ENCODE results near the gene LOXL3.

LOXL3 gene

GRCh38 chr2:74551942-74552913 is 1.5 kb downstream of the LOXL3 start:
- in situ Hi-C loops (cut with MboI; ENCODE audit: low sequenced_read_pairs) = no loop called here

DNA sequence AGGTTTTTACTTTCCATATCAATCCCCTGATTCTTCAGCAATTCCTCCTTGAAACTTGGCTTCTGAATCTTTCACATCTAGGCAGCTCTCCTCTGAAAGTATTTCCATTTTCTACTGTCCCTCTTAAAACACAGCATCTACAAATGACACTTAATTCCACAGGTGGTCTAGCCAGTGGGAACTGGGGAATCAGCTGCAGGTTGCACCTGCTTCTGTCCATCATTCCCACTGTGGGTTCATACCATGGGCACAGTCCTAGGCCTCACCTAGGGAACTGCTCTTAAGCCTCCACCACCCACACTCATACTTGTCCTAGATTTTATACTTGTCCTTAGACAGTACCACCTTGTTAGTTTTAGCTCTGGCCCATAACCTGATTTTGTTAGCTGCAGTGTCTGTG is 2.2 kb downstream of the LOXL3 start:
- in situ Hi-C loops (cut with MboI; ENCODE audit: low sequenced_read_pairs) = no loop called here

DNA sequence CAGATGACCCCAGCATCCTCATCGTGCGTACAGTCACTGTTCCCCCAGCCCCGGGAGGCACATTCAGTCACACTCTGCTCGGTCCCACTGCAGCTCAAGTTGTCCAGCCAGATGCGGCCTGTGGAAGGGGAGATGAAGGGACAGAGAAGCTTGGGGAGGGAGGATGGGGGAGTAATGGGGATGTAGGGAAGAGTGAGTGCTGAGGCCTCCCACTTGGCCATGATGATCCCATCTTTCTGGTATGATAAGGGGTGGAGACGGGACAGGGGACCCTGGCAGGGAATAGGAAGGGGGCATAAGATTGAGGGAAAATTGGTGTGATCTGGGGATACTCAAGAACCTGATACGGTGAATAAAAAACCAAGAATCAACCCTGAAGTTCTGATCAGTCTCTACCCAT is 3.5 kb downstream of the LOXL3 start:
- in situ Hi-C loops (cut with MboI; ENCODE audit: low sequenced_read_pairs) = no loop called here

DNA sequence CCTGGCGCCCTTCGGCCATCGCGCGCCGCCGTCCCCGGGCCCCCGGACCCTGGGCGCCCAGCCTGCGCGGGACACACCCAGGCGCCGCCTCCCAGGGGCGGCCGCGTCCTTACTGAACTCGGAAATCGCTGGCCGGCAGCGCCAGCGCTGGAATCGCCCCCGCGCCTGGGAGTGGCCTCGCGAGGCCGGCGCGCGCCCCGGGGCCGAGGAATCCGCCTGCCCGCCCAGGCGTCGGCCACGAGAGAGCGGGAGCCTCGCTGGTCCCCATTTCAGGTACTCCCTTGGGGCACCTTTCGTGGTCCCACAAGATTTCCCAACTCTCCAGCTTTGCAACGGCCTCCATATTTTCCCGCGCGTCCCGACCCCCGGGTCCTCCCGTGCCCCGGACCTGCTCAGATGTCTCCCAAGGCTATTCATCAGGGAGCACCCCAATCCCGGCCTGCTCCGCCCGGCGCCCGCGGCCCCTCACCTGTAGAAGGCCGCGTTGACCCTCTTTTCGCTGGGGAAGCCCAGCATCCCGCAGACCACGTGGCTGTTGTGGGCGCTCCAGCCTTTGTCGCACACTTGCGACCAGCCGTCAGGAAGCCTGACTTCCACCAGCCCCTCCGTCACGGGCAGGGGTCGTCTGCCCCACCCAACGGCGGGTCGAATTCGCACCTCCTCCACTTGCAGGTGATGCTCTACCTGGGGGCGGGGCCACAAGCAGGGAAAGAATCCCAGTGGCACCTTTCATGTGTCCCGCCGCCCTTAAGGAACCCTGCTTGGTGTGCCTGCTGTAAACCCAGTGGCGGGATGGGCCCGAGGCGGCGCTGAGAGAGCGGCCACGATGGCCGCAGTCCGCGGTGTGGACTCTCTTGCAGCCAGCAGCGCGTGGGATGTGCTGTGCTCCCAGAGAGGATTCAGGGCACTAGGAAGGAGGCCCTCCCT is 4.6 kb downstream of the LOXL3 start:
- in situ Hi-C loops (cut with MboI; ENCODE audit: low sequenced_read_pairs) = no loop called here

- in situ Hi-C loops (cut with MboI; ENCODE audit: low sequenced_read_pairs) = no loop called here
Measured at GRCh38 chr2:74548285-74548899, 5.3 kb downstream of the LOXL3 start.

DNA sequence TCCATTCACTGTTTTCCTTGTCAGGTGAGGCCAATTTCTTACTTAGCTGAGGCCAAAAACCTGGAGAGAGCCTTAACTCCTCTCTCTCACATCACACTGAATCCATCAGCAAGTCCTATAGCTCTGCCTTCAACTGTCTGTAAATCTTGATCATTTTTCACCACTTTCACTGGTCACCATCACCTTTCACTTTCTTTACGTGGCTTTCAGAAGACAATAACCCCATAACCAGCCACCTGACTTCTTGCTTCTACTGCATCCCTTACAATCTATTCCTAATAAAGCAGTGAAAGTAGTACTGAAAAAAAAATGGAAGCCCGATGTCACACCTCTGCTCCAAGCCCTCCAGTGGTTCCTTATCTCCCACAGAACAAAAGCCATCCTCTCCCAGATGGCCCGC is 7.7 kb downstream of the LOXL3 start:
- in situ Hi-C loops (cut with MboI; ENCODE audit: low sequenced_read_pairs) = no loop called here

DNA sequence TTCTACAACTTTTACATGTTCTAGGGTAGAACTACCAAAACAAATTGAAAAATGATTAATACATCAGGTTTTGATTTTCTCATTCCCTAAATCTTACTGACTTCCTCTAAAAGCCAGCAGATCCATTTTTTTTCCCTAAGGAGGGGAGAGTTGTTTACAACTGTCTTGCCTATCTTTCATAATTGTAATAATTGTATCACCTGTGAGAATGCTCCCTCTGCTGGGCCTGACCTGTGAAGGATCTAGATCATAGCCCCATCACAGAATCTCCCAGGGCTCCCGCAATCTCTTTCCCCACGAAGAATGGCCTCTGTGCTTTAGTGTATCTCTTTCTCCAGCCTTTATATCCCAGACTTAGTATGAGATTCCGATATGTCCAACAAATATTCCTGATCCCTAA is 9.1 kb downstream of the LOXL3 start:
- in situ Hi-C loops (cut with MboI; ENCODE audit: low sequenced_read_pairs) = no loop called here

DNA sequence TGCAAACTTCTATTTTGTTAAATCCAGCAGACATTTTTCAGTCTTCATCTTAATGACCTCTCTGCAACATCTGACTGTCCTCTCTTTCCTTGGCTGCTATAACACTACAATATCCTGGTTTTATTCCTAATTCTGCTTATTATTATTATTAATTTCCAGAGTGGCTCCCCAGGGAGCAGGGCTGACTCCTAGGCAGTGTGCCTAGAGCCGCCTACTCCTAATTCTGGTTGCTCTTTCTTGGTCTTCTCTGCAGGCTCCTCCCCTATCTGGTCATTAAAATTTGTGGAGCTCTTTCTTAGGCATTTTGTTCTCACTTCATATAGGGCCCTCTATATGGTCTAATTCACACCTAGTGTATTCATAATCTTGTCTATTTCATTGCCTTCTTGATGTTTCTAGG is 10.8 kb downstream of the LOXL3 start:
- in situ Hi-C loops (cut with MboI; ENCODE audit: low sequenced_read_pairs) = no loop called here

DNA sequence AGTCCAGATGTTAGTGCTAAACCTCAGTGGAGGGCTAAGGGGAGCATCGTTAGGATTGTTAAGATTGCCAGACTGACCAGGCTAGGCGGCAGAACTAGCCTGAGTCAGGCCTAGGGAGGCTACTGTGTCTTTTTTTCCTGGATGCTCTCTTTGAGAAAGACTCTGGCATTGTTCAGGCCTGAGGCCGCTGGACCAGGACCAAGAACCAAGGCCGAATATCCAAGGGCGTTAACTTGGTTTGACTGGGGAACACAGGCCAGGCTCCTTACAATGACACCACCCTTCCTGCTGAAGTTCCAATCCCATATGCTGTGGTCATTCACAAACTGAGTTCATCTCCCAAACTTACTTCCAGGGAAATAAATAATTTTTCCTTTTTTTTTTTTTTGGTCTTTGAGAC is 13.5 kb downstream of the LOXL3 start:
- in situ Hi-C loops (cut with MboI; ENCODE audit: low sequenced_read_pairs) = no loop called here

DNA sequence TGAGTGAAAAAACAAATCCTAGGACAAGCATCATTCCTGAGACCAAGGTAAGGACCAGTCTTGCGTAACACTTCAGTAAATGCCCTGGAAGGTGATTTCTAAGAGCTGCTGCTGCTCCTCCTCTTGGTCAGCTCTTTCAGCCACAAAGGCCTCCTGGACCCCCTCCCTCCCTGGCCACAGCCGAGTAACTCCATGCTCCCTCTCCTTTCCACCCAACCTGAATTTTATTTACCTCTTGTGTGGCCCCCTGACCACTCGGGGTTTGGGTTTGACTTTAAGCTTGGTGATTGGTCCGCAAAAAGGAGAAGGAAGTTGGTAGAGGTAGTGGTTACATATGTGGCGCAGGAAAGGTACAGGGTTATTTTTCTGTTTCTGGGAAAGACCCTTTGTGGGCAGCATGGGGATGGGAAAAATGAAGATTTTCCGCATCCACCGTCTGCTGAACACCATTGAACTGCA is 14.8 kb downstream of the LOXL3 start:
- in situ Hi-C loops (cut with MboI; ENCODE audit: low sequenced_read_pairs) = no loop called here

- in situ Hi-C loops (cut with MboI; ENCODE audit: low sequenced_read_pairs) = no loop called here
Measured at GRCh38 chr2:74537140-74537539, 16.6 kb downstream of the LOXL3 start.

DNA sequence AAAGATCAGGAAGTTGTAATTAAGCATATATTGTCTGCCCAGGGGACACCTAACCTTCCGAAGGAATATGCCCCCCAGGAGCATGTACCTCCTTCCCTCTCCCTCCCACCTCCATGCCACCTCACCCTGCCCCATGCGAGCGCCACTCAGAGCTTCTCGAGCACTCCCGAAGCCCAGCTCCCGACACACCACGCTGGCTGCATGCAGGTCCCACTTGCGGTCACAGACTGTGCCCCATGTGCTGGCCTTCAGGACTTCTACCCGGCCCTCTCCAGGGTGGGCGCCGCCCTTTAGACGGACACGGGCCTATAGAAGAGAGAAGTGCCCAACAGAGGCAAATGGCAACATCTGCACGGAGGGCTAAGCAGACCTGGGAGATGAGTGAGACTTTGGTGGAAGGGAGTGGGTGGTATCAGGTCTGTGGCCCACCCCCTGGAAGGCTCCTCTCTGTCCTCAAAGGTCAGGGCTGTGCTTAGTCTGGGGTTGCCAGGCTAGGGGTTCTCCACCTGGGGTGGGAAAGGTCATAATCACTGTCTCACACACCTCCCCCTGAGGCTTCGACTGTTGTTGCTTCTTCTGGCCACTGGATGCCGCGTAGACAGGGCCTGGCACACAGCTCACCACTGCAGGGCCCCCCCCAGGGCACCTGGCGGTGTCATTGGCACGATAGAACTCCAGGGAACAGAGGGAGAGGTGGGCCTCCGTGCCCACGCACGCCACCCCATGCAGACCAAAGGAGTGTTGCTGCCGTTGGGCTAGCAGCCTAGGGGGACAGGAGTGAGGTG is 17.4 kb downstream of the LOXL3 start:
- in situ Hi-C loops (cut with MboI; ENCODE audit: low sequenced_read_pairs) = no loop called here

GRCh38 chr2:74535440-74535965 is 18.2 kb downstream of the LOXL3 start:
- in situ Hi-C loops (cut with MboI; ENCODE audit: low sequenced_read_pairs) = no loop called here

DNA sequence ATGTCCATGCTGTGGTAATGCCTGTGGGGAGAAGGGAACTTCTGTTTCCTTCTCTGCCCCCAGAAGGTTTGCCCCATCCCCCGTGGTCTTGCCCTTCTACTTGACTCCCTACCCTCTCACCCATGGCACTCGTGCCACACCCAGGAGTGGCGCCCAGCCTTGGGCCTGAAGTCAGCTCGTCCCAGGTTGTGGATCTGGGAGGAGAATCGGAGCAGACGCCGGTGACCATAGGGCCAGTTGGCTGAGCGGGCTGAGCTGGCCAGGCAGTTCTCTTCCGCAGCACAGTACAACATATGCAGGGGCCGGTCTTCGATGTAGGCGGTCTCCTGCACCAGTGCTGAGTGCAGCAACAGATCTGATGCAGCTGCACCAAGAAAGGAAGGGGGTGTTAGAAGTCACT is 19.3 kb downstream of the LOXL3 start:
- in situ Hi-C loops (cut with MboI; ENCODE audit: low sequenced_read_pairs) = no loop called here

GRCh38 chr2:74533464-74533863 is 20.3 kb downstream of the LOXL3 start:
- in situ Hi-C loops (cut with MboI; ENCODE audit: low sequenced_read_pairs) = no loop called here

DNA sequence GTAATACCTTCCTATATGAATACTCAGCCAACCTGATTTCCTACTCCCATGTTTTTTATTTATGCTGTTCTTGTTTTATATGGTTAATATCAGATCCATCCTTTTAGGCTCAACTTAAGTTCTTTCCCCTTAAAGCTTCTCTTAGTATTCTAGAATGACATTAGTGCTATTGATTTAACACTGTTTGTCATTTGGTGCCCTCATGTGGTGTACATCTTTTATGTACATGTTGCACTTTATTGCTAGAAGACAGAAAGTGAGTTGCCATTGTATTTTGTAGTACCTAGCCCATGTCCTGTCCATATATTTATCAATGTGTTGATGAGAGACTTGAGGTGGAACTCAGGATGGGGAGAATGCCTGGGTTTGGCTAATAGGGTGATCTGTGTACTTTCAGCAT is 21.5 kb downstream of the LOXL3 start:
- in situ Hi-C loops (cut with MboI; ENCODE audit: low sequenced_read_pairs) = no loop called here

DNA sequence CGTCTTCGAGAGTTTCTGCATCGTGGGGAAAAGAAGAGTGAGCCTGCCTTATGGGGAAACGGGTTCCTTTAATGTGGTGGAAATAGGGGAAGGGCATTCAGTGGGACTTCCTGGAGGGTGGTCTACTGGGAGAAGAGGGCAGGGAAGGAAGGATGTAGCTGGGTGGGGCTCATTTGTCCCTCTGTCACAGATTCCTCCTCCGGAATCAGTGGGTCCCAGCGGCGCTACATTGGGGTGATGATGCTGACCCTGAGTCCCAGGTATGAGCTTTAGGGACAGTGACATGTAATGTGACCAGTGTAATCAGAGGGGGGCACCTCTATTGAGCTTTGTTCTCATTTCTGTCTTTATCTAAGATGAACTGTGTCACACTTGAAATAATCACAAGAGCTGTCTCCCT is 22.1 kb downstream of the LOXL3 start:
- in situ Hi-C loops (cut with MboI; ENCODE audit: low sequenced_read_pairs) = no loop called here

DNA sequence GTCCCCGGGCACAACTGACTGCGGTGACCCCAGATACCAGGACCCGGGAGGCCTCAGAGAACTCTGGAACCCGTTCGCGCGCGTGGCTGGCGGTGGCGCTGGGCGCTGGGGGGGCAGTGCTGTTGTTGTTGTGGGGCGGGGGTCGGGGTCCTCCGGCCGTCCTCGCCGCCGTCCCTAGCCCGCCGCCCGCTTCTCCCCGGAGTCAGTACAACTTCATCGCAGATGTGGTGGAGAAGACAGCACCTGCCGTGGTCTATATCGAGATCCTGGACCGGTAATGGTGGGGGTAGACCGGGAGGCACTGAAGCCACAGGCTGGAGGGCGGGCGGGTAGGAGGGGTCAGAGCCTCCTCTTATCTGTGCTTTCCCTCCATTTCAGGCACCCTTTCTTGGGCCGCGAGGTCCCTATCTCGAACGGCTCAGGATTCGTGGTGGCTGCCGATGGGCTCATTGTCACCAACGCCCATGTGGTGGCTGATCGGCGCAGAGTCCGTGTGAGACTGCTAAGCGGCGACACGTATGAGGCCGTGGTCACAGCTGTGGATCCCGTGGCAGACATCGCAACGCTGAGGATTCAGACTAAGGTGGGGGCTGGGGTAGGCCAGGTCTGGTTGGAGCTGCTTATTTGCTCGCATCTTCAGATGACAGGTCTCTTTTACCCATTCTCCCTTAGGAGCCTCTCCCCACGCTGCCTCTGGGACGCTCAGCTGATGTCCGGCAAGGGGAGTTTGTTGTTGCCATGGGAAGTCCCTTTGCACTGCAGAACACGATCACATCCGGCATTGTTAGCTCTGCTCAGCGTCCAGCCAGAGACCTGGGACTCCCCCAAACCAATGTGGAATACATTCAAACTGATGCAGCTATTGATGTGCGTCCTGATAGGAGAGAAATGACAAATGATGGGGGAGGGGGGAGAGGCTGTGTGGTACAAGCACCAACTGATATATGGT is 23.2 kb downstream of the LOXL3 start:
- in situ Hi-C loops (cut with MboI; ENCODE audit: low sequenced_read_pairs) = no loop called here
